ENCODE measurements around the gene KAT14.

DNA sequence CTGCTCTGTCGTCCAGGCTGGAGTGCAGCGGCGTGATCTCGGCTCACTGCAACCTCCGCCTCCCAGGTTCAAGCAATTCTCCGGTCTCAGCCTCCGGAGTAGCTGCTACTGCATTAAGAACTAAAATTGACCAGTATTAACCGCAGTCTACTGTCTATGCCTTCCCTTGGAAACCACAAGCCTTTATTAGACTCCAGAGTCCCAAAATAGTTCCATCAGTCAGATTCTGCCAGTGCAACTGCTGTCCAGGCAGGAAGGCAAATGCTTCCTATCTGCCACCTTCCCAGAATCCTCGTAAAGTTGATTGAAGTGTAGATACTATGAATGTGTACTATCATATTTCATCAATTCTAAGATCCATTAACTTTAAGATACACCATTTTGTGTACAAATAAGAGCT lies 16.7 kb downstream of the KAT14 start:
- TF ChIP-seq, protein P1, sequence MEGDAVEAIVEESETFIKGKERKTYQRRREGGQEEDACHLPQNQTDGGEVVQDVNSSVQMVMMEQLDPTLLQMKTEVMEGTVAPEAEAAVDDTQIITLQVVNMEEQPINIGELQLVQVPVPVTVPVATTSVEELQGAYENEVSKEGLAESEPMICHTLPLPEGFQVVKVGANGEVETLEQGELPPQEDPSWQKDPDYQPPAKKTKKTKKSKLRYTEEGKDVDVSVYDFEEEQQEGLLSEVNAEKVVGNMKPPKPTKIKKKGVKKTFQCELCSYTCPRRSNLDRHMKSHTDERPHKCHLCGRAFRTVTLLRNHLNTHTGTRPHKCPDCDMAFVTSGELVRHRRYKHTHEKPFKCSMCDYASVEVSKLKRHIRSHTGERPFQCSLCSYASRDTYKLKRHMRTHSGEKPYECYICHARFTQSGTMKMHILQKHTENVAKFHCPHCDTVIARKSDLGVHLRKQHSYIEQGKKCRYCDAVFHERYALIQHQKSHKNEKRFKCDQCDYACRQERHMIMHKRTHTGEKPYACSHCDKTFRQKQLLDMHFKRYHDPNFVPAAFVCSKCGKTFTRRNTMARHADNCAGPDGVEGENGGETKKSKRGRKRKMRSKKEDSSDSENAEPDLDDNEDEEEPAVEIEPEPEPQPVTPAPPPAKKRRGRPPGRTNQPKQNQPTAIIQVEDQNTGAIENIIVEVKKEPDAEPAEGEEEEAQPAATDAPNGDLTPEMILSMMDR (IDR thresholded peaks at IDR 0.05; ENCODE audit: insufficient read depth, low read length, poor library complexity, severe bottlenecking), result no peak
- no peak for TF ChIP-seq EZH2phosphoT487 (conservative IDR thresholded peaks at IDR 0.05; ENCODE audit: low read length)
